ENCODE data around the gene RAD51.

GRCh38 chr15:40773902-40774301 lies 78.9 kb downstream of the RAD51 start:
- TF ChIP-seq POLR2A (IDR thresholded peaks at IDR 0.05; ENCODE audit: low read depth, low read length): no peak
- TF ChIP-seq SPI1 (IDR thresholded peaks at IDR 0.05; ENCODE audit: low read depth, low read length): no peak
- TF ChIP-seq TAF1 (IDR thresholded peaks at IDR 0.05; ENCODE audit: low read depth, low read length): no peak
- TF ChIP-seq POLR2AphosphoS5 (IDR thresholded peaks at IDR 0.05; ENCODE audit: low read depth, low read length): no peak
- no peak for TF ChIP-seq POU2F2 (IDR thresholded peaks at IDR 0.05; ENCODE audit: low read depth, low read length)

Measured in GM12891 (cell line).